Breast epithelium (tissue), 3 donors: Measurements from ENCODE around the gene EHHADH.

ENCODE experiments used
- CTCF ChIP-seq, 3 donors: fragments of 450-650 bp; IDR thresholded peaks; one replicate each; pipeline ENCODE4 v1.5.1; 2016 to 2017; ENCODE audit warnings: antibody characterized with exemption in 3 of 3, mild to moderate bottlenecking in 3 of 3, moderate library complexity in 3 of 3
- POLR2A ChIP-seq: fragments of 450-650 bp; IDR thresholded peaks from one replicate; pipeline ENCODE4 v1.6.1; 2016; ENCODE audit warnings: antibody characterized with exemption, mild to moderate bottlenecking, moderate library complexity
- POLR2AphosphoS5 ChIP-seq, 3 donors: sonication (generic); formaldehyde crosslinking; IDR thresholded peaks; one replicate each; pipeline ENCODE4 v1.6.1; 2017; ENCODE audit warnings: antibody characterized with exemption in 3 of 3

DNA sequence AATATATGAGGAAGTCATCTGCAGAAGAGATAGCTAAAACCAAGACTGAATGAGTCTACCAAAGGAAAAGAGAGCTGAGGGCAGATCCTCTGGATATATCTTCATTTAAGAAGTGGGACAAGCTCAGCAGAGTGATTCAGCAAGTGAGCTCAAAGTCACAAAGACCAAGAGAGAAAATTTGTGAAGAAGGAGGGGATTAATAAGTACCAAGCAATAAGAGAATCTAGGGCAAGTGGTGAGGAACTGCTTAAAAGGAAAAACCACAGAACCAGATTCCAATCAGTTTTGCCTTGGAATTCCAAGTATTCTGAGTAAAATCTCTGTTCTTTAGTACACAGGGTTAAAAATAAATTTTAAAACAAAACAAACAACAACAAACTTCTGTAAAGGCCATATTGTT is 3.6 kb downstream of the EHHADH start:
- TF ChIP-seq CTCF (IDR thresholded peaks at IDR 0.05) = no peak
- TF ChIP-seq POLR2A = no peak
- no peak for TF ChIP-seq POLR2AphosphoS5 (IDR thresholded peaks at IDR 0.05)
